DOHH2 (cell line): ENCODE measurements around the gene PTPRK.

ENCODE experiments used
- H3F3A ChIP-seq: fragments of 200-600 bp; sonication (generic), shearing (Covaris generic); 2 replicates; pipeline ENCODE4 v1.6.0; 2016; ENCODE audit warnings: antibody characterized with exemption, mild to moderate bottlenecking; ENCODE audit not compliant: control insufficient read depth, insufficient read depth
- H3K27ac ChIP-seq: fragments of 200-600 bp; sonication (generic); 2 replicates; pipeline ENCODE4 v1.5.1; 2014; ENCODE audit warnings: low read depth, mild to moderate bottlenecking, low read length, moderate library complexity
- H3K27me3 ChIP-seq: fragments of 200-600 bp; sonication (generic); 2 replicates; pipeline ENCODE4 v1.6.1; 2014; ENCODE audit warnings: mild to moderate bottlenecking, low read length, mixed read lengths; ENCODE audit not compliant: control insufficient read depth
- H3K36me3 ChIP-seq: fragments of 200-600 bp; sonication (generic); 2 replicates; pipeline ENCODE4 v1.6.1; 2014; ENCODE audit warnings: mild to moderate bottlenecking, low read length, moderate library complexity, mixed read lengths; ENCODE audit not compliant: control insufficient read depth
- H3K4me1 ChIP-seq: fragments of 200-600 bp; sonication (generic); 2 replicates; pipeline ENCODE4 v1.6.1; 2014; ENCODE audit warnings: mild to moderate bottlenecking, low read length, mixed read lengths; ENCODE audit not compliant: control insufficient read depth
- H3K4me2 ChIP-seq: fragments of 200-600 bp; sonication (generic); 2 replicates; pipeline ENCODE4 v1.6.0; 2014; ENCODE audit warnings: mild to moderate bottlenecking, low read length, moderate library complexity
- H3K4me3 ChIP-seq: fragments of 200-600 bp; sonication (generic); 2 replicates; pipeline ENCODE4 v1.5.1; 2014; ENCODE audit warnings: mild to moderate bottlenecking, low read length, mixed read lengths
- H3K79me2 ChIP-seq: fragments of 200-600 bp; sonication (generic); 2 replicates; pipeline ENCODE4 v1.6.1; 2014; ENCODE audit warnings: mild to moderate bottlenecking, low read length, mixed read lengths; ENCODE audit not compliant: control insufficient read depth
- H3K9me2 ChIP-seq: fragments of 200-600 bp; sonication (generic); replicated peaks from 2 replicates; pipeline ENCODE4 v1.6.1; 2014; ENCODE audit warnings: mild to moderate bottlenecking, low read length, mixed read lengths; ENCODE audit not compliant: control insufficient read depth
- H3K9me3 ChIP-seq: fragments of 200-600 bp; sonication (generic); 2 replicates; pipeline ENCODE4 v1.6.1; 2014; ENCODE audit warnings: antibody characterized with exemption, low read length, mixed read lengths; ENCODE audit not compliant: control insufficient read depth, insufficient read depth
- H4K20me1 ChIP-seq: fragments of 200-600 bp; sonication (generic); 2 replicates; pipeline ENCODE4 v1.6.0; 2014; ENCODE audit warnings: low read depth, mild to moderate bottlenecking, antibody characterized with exemption, low read length, moderate library complexity; ENCODE audit not compliant: control insufficient read depth, insufficient read depth
- CTCF ChIP-seq: fragments of 200-600 bp; sonication (generic); IDR thresholded peaks from one replicate; pipeline ENCODE4 v1.5.1; 2014; ENCODE audit warnings: antibody characterized with exemption, mild to moderate bottlenecking, low read depth, low read length; ENCODE audit not compliant: poor library complexity, severe bottlenecking
- EZH2phosphoT487 ChIP-seq: fragments of 200-600 bp; sonication (generic); IDR thresholded peaks from 2 replicates; pipeline ENCODE4 v1.6.1; 2017; ENCODE audit warnings: borderline replicate concordance, mild to moderate bottlenecking, antibody characterized with exemption, low read length, moderate library complexity, mixed read lengths

The PTPRK gene

DNA sequence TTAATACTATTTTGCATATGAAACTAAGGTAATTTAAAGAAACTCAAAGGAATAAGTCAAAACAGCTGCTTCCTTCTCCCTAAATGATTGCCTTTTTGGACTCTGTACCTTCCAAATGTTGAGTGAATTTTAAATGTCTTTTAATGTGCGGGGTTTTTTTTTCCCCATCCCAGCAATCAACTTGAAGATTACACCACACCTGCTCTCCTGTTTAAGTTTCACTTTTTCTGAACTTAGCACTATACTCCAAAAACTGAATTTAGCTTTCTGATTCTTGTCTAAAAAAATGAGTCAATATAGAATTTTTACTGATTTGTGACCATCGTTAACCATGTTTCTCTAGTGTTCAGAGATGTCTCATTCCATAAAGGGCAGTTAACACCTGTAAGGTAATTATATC, 398.8 kb downstream of the PTPRK start:
- Histone ChIP-seq H3K79me2 (no peaks in the 10 kb centered on the region), H3K36me3 (no peaks in the 10 kb centered on the region), H3K4me1 (no peaks in the 10 kb centered on the region), H4K20me1 (no peaks in the 10 kb centered on the region), H3K9me2 (no peaks in the 10 kb centered on the region), H3K4me2 (no peak overlapping the region), H3K27ac (no peak overlapping the region), H3K4me3 (no peak overlapping the region), H3F3A (no peaks in the 10 kb centered on the region), H3K9me3 (no peaks in the 10 kb centered on the region), H3K27me3 (no peaks in the 10 kb centered on the region)
- TF ChIP-seq CTCF, result no peak
- no peak for TF ChIP-seq EZH2phosphoT487

- TF ChIP-seq CTCF, result no peak
- TF ChIP-seq EZH2phosphoT487, result no peak
- no peaks in the 10 kb centered on the region for H3K9me2 ChIP-seq
- H3K79me2 ChIP-seq, result no peaks in the 10 kb centered on the region
- H3K27me3 ChIP-seq, result no peaks in the 10 kb centered on the region
- no peaks in the 10 kb centered on the region for H3F3A ChIP-seq
- no peaks in the 10 kb centered on the region for H3K9me3 ChIP-seq
- no peaks in the 10 kb centered on the region for H3K36me3 ChIP-seq
- H4K20me1 ChIP-seq, result no peaks in the 10 kb centered on the region
- no peak overlapping the region for H3K27ac ChIP-seq
- H3K4me3 ChIP-seq, result no peak overlapping the region
- no peak overlapping the region for H3K4me2 ChIP-seq
- H3K4me1 ChIP-seq, result no peaks in the 10 kb centered on the region
Measured at GRCh38 chr6:128121190-128121589, 399.2 kb downstream of the PTPRK start.

DNA sequence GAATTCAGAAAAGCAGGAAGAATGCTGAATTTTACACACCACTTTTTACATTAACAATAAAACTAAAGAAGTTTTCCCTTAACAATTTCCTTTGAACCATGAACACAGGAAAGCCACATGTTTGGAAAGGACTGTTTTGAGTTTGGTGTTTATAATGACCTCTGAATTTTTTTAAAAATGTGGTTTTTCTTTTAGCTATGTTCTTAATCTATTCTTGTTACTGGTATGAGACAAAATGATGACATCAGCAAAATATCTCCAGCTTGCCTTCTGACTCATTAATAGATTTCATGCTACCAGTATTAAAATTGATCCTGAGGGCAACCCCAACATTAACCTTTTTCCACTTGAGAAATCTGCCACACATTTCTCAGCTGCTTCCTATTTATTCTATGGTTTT, 402.0 kb downstream of the PTPRK start:
- H3K27me3 ChIP-seq, result no peaks in the 10 kb centered on the region
- no peak overlapping the region for H3K27ac ChIP-seq
- H4K20me1 ChIP-seq, result no peaks in the 10 kb centered on the region
- H3K79me2 ChIP-seq, result no peaks in the 10 kb centered on the region
- H3K36me3 ChIP-seq, result no peaks in the 10 kb centered on the region
- H3K9me3 ChIP-seq, result no peaks in the 10 kb centered on the region
- no peaks in the 10 kb centered on the region for H3K4me1 ChIP-seq
- no peaks in the 10 kb centered on the region for H3K9me2 ChIP-seq
- no peaks in the 10 kb centered on the region for H3F3A ChIP-seq
- H3K4me3 ChIP-seq, result no peak overlapping the region
- no peak overlapping the region for H3K4me2 ChIP-seq
- TF ChIP-seq EZH2phosphoT487, result no peak
- no peak for TF ChIP-seq CTCF

GRCh38 chr6:128117916-128118315, 402.5 kb downstream of the PTPRK start:
- Histone ChIP-seq H3K4me3 (no peak overlapping the region), H3K27ac (no peak overlapping the region), H3K9me3 (no peaks in the 10 kb centered on the region), H3F3A (no peaks in the 10 kb centered on the region), H3K4me2 (no peak overlapping the region), H3K9me2 (no peaks in the 10 kb centered on the region), H3K4me1 (no peaks in the 10 kb centered on the region), H3K27me3 (no peaks in the 10 kb centered on the region), H3K79me2 (no peaks in the 10 kb centered on the region), H3K36me3 (no peaks in the 10 kb centered on the region), H4K20me1 (no peaks in the 10 kb centered on the region)
- TF ChIP-seq CTCF, result no peak
- TF ChIP-seq EZH2phosphoT487, result no peak
